ENCODE results near the gene PBX2.

GRCh38 chr6:32189069-32189741 lies 797 bp downstream of the PBX2 start:
- TF ChIP-seq CTCF (conservative IDR thresholded peaks at IDR 0.05; ENCODE audit: low read depth, low read length) (no peak), EZH2 (IDR thresholded peaks at IDR 0.05; ENCODE audit: borderline replicate concordance, low read depth, low read length, poor library complexity, severe bottlenecking) (no peak)

Measured in A673 (cell line).